ENCODE measurements around the gene TAS2R3. TPM values are rescaled to one million over a fixed set of nuclear protein-coding genes. Genes with fewer than 3 reads are reported as not detected.

TAS2R3 gene
- total and polyA plus RNA-seq, 2 of the 13 experiments (the other 11 are each of a cell fraction or from before 2014, with no cell fraction given) = 0.74 to 1.1 TPM

DNA sequence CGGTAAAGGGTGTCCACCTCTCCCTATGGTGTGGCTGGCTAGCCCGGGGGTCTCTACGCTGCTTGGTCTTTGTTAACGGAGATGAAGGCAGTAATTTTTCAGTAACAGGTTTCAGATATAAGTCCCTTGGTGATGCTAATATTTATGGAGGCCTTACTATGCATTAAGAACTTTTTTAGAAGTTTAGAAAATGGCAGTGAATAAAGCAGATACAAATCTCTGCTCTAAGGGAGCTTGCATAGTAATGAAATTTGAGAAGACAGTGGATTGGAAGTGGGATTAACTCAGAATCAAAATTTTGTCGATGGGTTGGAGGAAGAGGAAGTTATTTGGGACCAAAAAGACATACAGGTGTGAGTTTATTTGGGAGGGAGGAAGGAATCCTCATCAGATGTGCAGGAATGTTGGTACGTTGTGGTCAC is 25.3 kb upstream of the TAS2R3 start (continued):
- TF ChIP-seq ZNF597 (CRISPR knock-in tag; IDR thresholded peaks at IDR 0.05) (no peak), NFATC3 (CRISPR knock-in tag; IDR thresholded peaks at IDR 0.05) (no peak), SALL1 (CRISPR knock-in tag; IDR thresholded peaks at IDR 0.05) (no peak), IRX3 (CRISPR knock-in tag; IDR thresholded peaks at IDR 0.05; ENCODE audit: borderline replicate concordance, low read depth) (no peak), ZNF746 (CRISPR knock-in tag; IDR thresholded peaks at IDR 0.05) (peak; percentile 19; the same call in 1 of the 2 replicates), HNRNPL (IDR thresholded peaks at IDR 0.05; ENCODE audit: low read depth, low read length) (no peak), HDAC6 (IDR thresholded peaks at IDR 0.05; ENCODE audit: low read depth, low read length) (no peak), ZNF251 (CRISPR knock-in tag; IDR thresholded peaks at IDR 0.05) (no peak), EEA1 (CRISPR knock-in tag; IDR thresholded peaks at IDR 0.05; ENCODE audit: borderline replicate concordance) (no peak), ZFP36L1 (CRISPR knock-in tag; IDR thresholded peaks at IDR 0.05) (no peak), MTF1 (CRISPR knock-in tag; IDR thresholded peaks at IDR 0.05) (no peak), ESRRA (CRISPR knock-in tag; IDR thresholded peaks at IDR 0.05; ENCODE audit: low read depth) (no peak), ZKSCAN8 (CRISPR knock-in tag; IDR thresholded peaks at IDR 0.05; ENCODE audit: borderline replicate concordance) (no peak), PLRG1 (conservative IDR thresholded peaks at IDR 0.05) (no peak), ZNF12 (CRISPR knock-in tag; IDR thresholded peaks at IDR 0.05) (no peak), KDM5A (IDR thresholded peaks at IDR 0.05; ENCODE audit: borderline replicate concordance, low read length) (peak; percentile 52), RORA (CRISPR knock-in tag; IDR thresholded peaks at IDR 0.05) (0 out of 2 replicates have a peak, but pooled peaks have one; percentile 18), ZNF160 (CRISPR knock-in tag; IDR thresholded peaks at IDR 0.05) (no peak; the same call in 1 of the 2 replicates), MIER3 (CRISPR knock-in tag; IDR thresholded peaks at IDR 0.05; ENCODE audit: borderline replicate concordance) (no peak), ZNF383 (CRISPR knock-in tag; IDR thresholded peaks at IDR 0.05; ENCODE audit: borderline replicate concordance) (no peak; the same call in 1 of the 2 replicates)
- TF ChIP-seq, protein P1, sequence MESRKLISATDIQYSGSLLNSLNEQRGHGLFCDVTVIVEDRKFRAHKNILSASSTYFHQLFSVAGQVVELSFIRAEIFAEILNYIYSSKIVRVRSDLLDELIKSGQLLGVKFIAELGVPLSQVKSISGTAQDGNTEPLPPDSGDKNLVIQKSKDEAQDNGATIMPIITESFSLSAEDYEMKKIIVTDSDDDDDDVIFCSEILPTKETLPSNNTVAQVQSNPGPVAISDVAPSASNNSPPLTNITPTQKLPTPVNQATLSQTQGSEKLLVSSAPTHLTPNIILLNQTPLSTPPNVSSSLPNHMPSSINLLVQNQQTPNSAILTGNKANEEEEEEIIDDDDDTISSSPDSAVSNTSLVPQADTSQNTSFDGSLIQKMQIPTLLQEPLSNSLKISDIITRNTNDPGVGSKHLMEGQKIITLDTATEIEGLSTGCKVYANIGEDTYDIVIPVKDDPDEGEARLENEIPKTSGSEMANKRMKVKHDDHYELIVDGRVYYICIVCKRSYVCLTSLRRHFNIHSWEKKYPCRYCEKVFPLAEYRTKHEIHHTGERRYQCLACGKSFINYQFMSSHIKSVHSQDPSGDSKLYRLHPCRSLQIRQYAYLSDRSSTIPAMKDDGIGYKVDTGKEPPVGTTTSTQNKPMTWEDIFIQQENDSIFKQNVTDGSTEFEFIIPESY (CRISPR knock-in tag; IDR thresholded peaks at IDR 0.05) = no peak
- TF ChIP-seq, protein P2, sequence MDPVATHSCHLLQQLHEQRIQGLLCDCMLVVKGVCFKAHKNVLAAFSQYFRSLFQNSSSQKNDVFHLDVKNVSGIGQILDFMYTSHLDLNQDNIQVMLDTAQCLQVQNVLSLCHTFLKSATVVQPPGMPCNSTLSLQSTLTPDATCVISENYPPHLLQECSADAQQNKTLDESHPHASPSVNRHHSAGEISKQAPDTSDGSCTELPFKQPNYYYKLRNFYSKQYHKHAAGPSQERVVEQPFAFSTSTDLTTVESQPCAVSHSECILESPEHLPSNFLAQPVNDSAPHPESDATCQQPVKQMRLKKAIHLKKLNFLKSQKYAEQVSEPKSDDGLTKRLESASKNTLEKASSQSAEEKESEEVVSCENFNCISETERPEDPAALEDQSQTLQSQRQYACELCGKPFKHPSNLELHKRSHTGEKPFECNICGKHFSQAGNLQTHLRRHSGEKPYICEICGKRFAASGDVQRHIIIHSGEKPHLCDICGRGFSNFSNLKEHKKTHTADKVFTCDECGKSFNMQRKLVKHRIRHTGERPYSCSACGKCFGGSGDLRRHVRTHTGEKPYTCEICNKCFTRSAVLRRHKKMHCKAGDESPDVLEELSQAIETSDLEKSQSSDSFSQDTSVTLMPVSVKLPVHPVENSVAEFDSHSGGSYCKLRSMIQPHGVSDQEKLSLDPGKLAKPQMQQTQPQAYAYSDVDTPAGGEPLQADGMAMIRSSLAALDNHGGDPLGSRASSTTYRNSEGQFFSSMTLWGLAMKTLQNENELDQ (CRISPR knock-in tag; IDR thresholded peaks at IDR 0.05; ENCODE audit: borderline replicate concordance) = no peak
- TF ChIP-seq, protein P3, sequence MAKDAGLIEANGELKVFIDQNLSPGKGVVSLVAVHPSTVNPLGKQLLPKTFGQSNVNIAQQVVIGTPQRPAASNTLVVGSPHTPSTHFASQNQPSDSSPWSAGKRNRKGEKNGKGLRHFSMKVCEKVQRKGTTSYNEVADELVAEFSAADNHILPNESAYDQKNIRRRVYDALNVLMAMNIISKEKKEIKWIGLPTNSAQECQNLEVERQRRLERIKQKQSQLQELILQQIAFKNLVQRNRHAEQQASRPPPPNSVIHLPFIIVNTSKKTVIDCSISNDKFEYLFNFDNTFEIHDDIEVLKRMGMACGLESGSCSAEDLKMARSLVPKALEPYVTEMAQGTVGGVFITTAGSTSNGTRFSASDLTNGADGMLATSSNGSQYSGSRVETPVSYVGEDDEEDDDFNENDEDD (CRISPR knock-in tag; IDR thresholded peaks at IDR 0.05; ENCODE audit: borderline replicate concordance) = no peak
- TF ChIP-seq, protein P4, sequence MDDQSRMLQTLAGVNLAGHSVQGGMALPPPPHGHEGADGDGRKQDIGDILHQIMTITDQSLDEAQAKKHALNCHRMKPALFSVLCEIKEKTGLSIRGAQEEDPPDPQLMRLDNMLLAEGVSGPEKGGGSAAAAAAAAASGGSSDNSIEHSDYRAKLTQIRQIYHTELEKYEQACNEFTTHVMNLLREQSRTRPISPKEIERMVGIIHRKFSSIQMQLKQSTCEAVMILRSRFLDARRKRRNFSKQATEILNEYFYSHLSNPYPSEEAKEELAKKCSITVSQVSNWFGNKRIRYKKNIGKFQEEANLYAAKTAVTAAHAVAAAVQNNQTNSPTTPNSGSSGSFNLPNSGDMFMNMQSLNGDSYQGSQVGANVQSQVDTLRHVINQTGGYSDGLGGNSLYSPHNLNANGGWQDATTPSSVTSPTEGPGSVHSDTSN (CRISPR knock-in tag; IDR thresholded peaks at IDR 0.05; ENCODE audit: borderline replicate concordance) = no peak; the same call in 1 of the 2 replicates
